ENCODE measurements around the gene ARL8A.

The ARL8A gene

DNA sequence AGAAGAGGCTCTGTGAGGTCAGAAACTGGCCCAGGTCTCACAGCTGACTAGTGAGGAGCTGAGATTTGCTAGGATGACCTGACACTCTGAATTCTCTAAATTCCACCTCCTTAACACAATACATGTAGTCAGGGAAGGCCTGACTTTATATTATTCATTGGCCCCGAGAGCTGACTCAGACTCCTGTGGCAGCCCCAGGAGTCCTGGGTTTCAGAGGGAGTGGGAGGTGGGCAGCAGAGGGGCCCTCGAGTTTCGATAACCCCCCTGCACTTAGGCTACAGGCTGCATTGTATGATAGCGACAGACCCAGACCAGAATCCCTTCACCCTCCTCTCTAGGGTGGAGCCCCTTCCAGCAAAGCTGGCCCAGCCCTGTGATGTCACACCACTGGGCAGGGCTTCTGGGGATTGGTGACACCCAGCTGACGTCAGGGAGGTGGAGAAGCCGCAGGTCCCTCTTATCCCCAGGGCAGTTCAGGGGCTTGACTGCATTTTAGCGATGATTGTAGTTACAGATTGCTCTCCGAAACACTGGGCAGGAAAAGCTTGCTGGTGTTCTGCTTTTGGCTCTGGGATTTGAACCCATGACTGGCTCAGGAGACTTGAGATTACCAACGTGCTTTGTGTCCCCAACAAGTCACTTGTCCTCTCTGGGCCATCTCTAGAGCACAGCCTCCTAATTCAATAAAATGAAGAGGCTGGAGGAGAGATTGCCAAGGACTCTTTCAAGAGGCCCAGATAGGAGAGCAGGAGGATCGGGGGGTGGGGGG is 38.8 kb downstream of the ARL8A start:
- no peaks in the 10 kb centered on the region for H3K9me3 ChIP-seq (ENCODE audit: insufficient read depth, low read depth, low read length)
- no peaks in the 10 kb centered on the region for H3K27me3 ChIP-seq (ENCODE audit: insufficient read depth, low read length)
- H3K4me3 ChIP-seq (ENCODE audit: low read length), result peak overlapping the region; percentile 30
- H3K36me3 ChIP-seq (ENCODE audit: insufficient read depth, low read length), result no peaks in the 10 kb centered on the region
- peak overlapping the region; percentile 2; the same call in 1 of the 2 replicates for H3K9ac ChIP-seq (ENCODE audit: low read depth, low read length)
- 12% methylated on average over 9 of the region's 10 CpGs for WGBS
- H3K4me1 ChIP-seq (ENCODE audit: insufficient read depth, low read length), result peaks cover 27% of the 10 kb centered on the region
- peak overlapping the region; percentile 57 for H3K27ac ChIP-seq (ENCODE audit: low read depth, low read length)

DNA sequence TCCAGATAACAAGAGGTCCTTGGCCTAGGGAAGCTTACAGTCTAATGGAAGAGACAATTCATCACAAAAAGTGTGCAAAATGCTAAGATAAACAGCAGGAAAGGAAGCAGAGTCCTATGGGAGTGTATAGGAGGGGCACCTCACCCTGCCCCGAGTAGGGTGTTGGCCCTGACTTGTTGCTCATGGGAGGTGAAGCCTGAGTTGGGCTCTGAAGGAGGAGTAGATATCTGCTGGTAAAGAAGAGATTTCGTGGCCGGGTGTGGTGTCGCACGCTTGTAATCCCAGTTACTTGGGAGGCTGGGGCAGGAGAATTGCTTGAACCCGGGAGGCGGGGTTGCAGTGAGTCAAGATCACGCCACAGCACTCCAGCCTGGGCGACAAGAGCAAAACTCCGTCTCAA is 40.5 kb downstream of the ARL8A start:
- WGBS, result 90% methylated on average over 10 of the region's 10 CpGs
- Histone ChIP-seq H3K9me3 (ENCODE audit: insufficient read depth, low read depth, low read length) (no peaks in the 10 kb centered on the region), H3K4me3 (ENCODE audit: low read length) (no peak overlapping the region), H3K9ac (ENCODE audit: low read depth, low read length) (no peak overlapping the region), H3K36me3 (ENCODE audit: insufficient read depth, low read length) (no peaks in the 10 kb centered on the region), H3K27ac (ENCODE audit: low read depth, low read length) (no peak overlapping the region), H3K27me3 (ENCODE audit: insufficient read depth, low read length) (no peaks in the 10 kb centered on the region), H3K4me1 (ENCODE audit: insufficient read depth, low read length) (peaks cover 27% of the 10 kb centered on the region)

DNA sequence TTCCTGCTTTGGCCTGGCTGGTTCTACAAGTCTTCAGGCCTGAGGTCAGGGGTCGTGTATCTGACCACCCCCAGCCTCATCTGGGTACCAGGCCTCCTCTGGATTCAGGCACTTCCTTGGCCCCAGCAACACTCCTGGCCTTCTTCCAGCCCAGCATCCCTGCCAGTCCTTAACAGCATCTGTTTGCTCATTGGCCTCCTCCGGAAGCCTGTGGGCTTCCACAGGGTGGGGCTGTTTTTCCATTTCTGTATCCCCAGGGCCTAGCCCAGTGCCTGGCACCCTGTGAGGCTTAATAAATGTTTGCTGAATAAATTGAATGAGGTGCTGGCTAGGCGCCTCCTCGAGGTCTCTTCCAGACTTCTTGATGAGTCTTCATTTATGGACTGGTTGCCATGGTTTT is 43.4 kb downstream of the ARL8A start:
- Histone ChIP-seq H3K4me3 (ENCODE audit: low read length) (no peak overlapping the region), H3K36me3 (ENCODE audit: insufficient read depth, low read length) (no peaks in the 10 kb centered on the region), H3K9ac (ENCODE audit: low read depth, low read length) (no peak overlapping the region), H3K27ac (ENCODE audit: low read depth, low read length) (no peak overlapping the region), H3K4me1 (ENCODE audit: insufficient read depth, low read length) (peaks cover 20% of the 10 kb centered on the region), H3K27me3 (ENCODE audit: insufficient read depth, low read length) (no peaks in the 10 kb centered on the region), H3K9me3 (ENCODE audit: insufficient read depth, low read depth, low read length) (no peaks in the 10 kb centered on the region)
- WGBS, result 70% methylated on average over 4 of the region's 4 CpGs

DNA sequence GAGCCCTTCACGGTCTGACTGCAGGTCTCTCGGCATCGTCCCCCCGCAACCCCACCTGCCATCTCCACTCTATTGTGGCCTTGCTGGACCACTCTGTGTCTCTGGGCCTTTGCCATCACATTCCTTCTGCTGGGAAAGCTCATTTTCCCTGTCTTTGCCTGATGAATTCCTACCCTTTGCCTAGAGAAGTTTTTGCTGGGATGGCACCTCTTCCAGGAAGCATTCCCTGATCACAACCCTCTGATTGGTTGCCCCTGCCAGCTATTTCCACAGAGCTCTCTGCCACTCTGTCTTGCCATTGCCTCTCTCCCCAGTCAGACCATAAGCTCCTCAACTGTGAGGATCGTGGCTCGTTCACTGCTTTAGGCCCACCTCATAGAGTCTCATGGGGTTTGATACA is 50.7 kb downstream of the ARL8A start:
- H3K9me3 ChIP-seq (ENCODE audit: insufficient read depth, low read depth, low read length), result no peaks in the 10 kb centered on the region
- H3K27me3 ChIP-seq (ENCODE audit: insufficient read depth, low read length), result no peaks in the 10 kb centered on the region
- no peaks in the 10 kb centered on the region for H3K36me3 ChIP-seq (ENCODE audit: insufficient read depth, low read length)
- WGBS, result 91% methylated on average over 6 of the region's 6 CpGs
- H3K9ac ChIP-seq (ENCODE audit: low read depth, low read length), result no peak overlapping the region
- no peak overlapping the region for H3K27ac ChIP-seq (ENCODE audit: low read depth, low read length)
- H3K4me1 ChIP-seq (ENCODE audit: insufficient read depth, low read length), result no peaks in the 10 kb centered on the region
- H3K4me3 ChIP-seq (ENCODE audit: low read length), result no peak overlapping the region

DNA sequence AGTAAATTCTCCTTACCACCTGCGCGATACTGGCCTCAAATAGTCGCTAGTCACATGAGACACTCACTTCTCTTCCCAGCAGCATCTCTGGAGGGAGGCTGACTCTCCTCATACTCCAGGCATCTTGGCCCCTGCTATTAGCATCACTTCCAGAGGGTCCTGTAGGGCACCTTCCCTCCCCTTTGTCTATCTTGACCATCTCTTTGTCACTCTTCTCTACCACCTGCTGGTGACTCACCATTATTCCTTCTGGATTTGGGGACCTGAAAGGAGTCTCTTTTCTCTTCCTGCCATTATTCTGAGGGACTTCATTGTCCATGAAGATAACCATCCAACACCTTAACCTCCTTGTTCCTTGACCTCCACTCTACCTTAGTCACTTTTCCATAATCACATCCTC is 53.5 kb downstream of the ARL8A start:
- Histone ChIP-seq H3K9me3 (ENCODE audit: insufficient read depth, low read depth, low read length) (no peaks in the 10 kb centered on the region), H3K9ac (ENCODE audit: low read depth, low read length) (no peak overlapping the region)
- WGBS, result 93% methylated on average over 3 of the region's 3 CpGs

DNA sequence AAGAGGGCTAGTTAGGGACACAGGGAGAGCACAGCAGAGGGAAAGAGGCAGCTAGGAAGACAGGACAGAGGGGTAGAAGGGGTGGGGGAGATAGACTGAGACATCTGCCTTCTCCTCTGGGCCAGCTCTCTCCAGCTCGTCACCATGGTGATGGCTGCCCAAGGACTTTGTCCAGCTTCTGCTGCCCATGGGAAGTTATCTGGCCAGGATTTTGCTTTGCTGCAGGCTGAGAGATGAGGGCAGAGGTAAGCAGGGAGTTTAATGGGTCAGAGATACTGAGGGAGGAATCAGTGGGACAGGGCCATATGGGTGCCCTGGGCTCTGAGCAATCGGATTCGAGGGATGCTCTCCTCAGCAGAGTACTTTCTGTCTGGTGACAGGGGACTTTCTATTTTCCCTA is 56.3 kb downstream of the ARL8A start:
- H3K27me3 ChIP-seq (ENCODE audit: insufficient read depth, low read length), result no peaks in the 10 kb centered on the region
- H3K27ac ChIP-seq (ENCODE audit: low read depth, low read length), result no peak overlapping the region
- H3K9ac ChIP-seq (ENCODE audit: low read depth, low read length), result no peak overlapping the region
- H3K4me3 ChIP-seq (ENCODE audit: low read length), result no peak overlapping the region
- H3K9me3 ChIP-seq (ENCODE audit: insufficient read depth, low read depth, low read length), result no peaks in the 10 kb centered on the region
- H3K4me1 ChIP-seq (ENCODE audit: insufficient read depth, low read length), result peaks cover 26% of the 10 kb centered on the region
- no peaks in the 10 kb centered on the region for H3K36me3 ChIP-seq (ENCODE audit: insufficient read depth, low read length)
- 90% methylated on average over 3 of the region's 3 CpGs for WGBS

More for the DNA sequence above, 53.5 kb downstream of the ARL8A start:
- Histone ChIP-seq H3K36me3 (ENCODE audit: insufficient read depth, low read length) (no peaks in the 10 kb centered on the region), H3K27ac (ENCODE audit: low read depth, low read length) (no peak overlapping the region), H3K4me1 (ENCODE audit: insufficient read depth, low read length) (peaks cover 9% of the 10 kb centered on the region), H3K27me3 (ENCODE audit: insufficient read depth, low read length) (no peaks in the 10 kb centered on the region), H3K4me3 (ENCODE audit: low read length) (no peak overlapping the region)

DNA sequence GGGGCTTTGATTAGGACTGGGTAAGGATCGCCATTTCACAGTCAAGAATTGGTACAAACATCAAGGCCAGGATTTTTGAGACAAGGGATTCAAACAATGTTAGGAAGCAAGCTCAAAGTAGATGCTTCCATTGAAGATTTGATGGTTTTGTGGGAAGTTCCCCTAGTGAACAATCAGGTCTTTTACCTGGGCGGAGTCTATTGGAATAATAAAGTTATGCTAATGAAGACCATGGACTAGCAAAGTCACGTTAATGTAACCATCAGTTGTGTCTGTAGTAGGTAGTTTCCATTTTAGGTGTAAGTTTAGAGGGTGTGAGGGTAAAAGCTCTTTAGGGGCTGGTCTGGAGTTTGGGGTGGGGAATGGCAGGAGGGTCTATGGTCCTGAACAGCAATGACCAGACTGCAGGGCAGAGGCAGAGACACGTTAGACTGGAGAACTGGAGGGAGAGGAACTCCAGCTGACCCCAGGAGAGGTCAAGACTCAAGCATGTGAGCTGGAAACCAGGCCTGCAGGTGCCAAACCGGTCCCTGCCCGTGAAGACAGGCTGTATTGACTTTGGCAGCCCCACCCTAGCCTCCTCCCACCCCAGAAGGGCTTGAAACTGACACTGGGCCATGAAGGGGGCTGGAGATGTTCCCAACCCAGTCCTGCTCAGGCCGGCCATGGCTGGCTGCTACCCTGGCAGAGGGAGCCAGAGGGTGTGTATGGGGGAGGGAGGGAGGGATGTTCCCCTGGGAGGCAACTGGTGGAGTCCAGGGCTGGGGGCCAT is 57.8 kb downstream of the ARL8A start:
- peaks cover 26% of the 10 kb centered on the region for H3K4me1 ChIP-seq (ENCODE audit: insufficient read depth, low read length)
- H3K9me3 ChIP-seq (ENCODE audit: insufficient read depth, low read depth, low read length), result no peaks in the 10 kb centered on the region
- no peaks in the 10 kb centered on the region for H3K27me3 ChIP-seq (ENCODE audit: insufficient read depth, low read length)
- H3K36me3 ChIP-seq (ENCODE audit: insufficient read depth, low read length), result no peaks in the 10 kb centered on the region
- peak overlapping the region; percentile 24; the same call in 1 of the 2 replicates for H3K4me3 ChIP-seq (ENCODE audit: low read length)
- 46% methylated on average over 7 of the region's 7 CpGs for WGBS
- H3K9ac ChIP-seq (ENCODE audit: low read depth, low read length), result peak overlapping the region; percentile 59
- peak overlapping the region; percentile 92; the same call in 1 of the 2 replicates for H3K27ac ChIP-seq (ENCODE audit: low read depth, low read length)

DNA sequence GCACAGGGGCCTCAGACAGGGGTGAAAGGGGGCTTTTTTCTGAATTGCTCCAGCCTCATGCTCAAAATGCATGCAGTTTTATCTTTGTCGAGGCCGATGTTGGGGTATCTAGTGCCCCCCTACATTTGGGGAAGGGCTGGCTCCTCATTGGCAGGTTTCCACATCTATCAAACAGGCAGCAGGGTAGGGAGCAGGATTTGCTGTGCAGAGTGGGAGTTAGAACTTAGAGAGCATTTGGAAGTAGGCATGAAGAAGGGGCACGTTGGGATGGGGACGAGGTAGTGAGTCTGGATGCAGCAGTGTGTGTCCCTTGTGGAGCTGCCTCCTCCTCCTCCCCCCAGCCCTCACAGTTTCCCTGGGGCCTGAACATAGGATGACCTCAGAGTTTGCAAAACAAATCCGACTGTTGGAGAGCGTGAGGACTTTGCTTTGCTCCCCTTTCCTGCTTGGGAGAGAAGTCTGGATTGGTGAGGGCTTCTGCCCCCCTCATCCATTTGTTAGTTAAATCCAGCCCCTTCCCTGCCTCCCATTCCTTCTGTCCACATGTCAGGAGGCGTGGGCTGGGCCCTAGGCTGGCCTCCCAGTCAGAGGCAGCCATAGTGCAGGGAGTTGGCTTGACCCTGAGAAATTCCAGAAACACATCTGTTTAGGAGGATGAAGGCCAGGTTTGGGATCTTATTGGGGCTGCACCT is 58.7 kb downstream of the ARL8A start:
- peak overlapping the region; percentile 24; the same call in 1 of the 2 replicates for H3K4me3 ChIP-seq (ENCODE audit: low read length)
- no peaks in the 10 kb centered on the region for H3K9me3 ChIP-seq (ENCODE audit: insufficient read depth, low read depth, low read length)
- peak overlapping the region; percentile 92 for H3K27ac ChIP-seq (ENCODE audit: low read depth, low read length)
- whole genome bisulfite sequencing, result 39% methylated on average over 6 of the region's 7 CpGs
- H3K9ac ChIP-seq (ENCODE audit: low read depth, low read length), result peak overlapping the region; percentile 59
- peaks cover 26% of the 10 kb centered on the region for H3K4me1 ChIP-seq (ENCODE audit: insufficient read depth, low read length)
- no peaks in the 10 kb centered on the region for H3K36me3 ChIP-seq (ENCODE audit: insufficient read depth, low read length)
- H3K27me3 ChIP-seq (ENCODE audit: insufficient read depth, low read length), result no peaks in the 10 kb centered on the region

DNA sequence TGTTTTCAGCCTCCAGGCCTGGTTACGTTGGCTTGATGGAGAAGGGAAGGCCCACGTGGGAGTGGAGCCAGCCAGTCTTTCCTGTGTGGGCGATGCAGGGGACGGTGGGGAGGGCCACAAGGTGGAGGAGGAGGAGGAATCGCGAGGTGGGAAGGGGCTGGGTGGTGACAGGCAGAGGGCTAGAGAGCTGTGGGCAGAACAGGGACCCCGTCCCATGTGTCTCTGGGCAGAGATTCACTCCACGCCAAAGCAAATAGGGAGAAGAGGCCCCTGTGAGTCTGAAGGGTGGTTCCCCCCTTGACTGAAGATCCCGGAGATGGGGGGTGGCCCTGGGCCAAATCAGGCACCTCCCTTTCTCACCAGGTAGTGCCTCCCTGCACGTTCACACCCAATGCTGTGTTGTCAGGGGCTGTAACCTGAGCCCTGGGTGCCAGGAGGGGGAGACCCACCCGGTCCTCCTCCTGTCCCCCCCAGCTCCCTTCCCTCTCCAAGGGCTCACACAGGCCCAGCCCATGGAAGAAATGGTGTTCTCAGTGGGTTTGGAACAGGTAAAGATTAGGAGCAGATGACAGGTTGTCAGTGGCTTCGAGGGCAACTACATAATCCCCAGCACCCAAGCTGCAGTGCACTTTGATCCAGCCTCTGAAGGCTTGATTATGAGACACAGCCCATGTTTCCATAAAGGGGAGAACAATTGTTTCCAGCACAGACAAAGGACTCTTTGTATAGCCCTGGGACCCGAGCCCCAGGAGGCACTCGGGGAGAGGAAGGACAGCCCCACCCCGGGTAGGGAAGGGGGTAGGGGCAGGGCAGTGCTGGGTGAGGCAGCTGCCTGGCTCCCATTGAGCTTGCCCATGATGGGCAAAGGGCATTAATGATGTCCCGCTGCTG is 59.5 kb downstream of the ARL8A start:
- Histone ChIP-seq H3K27ac (ENCODE audit: low read depth, low read length) (peak overlapping the region; percentile 92; the same call in 1 of the 2 replicates), H3K4me3 (ENCODE audit: low read length) (no peak overlapping the region), H3K9me3 (ENCODE audit: insufficient read depth, low read depth, low read length) (no peaks in the 10 kb centered on the region), H3K27me3 (ENCODE audit: insufficient read depth, low read length) (no peaks in the 10 kb centered on the region), H3K9ac (ENCODE audit: low read depth, low read length) (peak overlapping the region; percentile 59; the same call in 1 of the 2 replicates), H3K36me3 (ENCODE audit: insufficient read depth, low read length) (no peaks in the 10 kb centered on the region), H3K4me1 (ENCODE audit: insufficient read depth, low read length) (peaks cover 26% of the 10 kb centered on the region)
- WGBS, result 44% methylated on average over 16 of the region's 16 CpGs

Data from HUES64 (cell line).